HepG2 (cell line): ENCODE measurements around the gene SGCE. TPM values are rescaled to one million over a fixed set of nuclear protein-coding genes. Genes with fewer than 3 reads are reported as not detected.

Experiments
- AGO1 ChIP-seq: fragments of 200-400 bp; formaldehyde crosslinking; IDR thresholded peaks from 2 replicates; pipeline ENCODE4 v1.6.1; 2017; ENCODE audit warnings: mild to moderate bottlenecking, low read depth, low read length, moderate library complexity; ENCODE audit not compliant: poor library complexity, severe bottlenecking
- HMGXB3 ChIP-seq: sonication (generic); formaldehyde crosslinking; IDR thresholded peaks from 2 replicates; pipeline ENCODE4 v1.4.0; 2020; ENCODE audit warnings: missing genetic modification reagents, borderline replicate concordance
- HNF4A ChIP-seq: sonication (generic); formaldehyde crosslinking; IDR thresholded peaks from 2 replicates; pipeline ENCODE4 v1.4.0; 2020; ENCODE audit warnings: missing genetic modification reagents
- KLF12 ChIP-seq: sonication (generic); formaldehyde crosslinking; IDR thresholded peaks from 2 replicates; pipeline ENCODE4 v1.4.0; 2020; ENCODE audit warnings: missing genetic modification reagents, borderline replicate concordance
- MAZ ChIP-seq, 2 experiments: sonication (generic) in 1 of 2; formaldehyde crosslinking in 1 of 2; IDR thresholded peaks; 2 replicates each; pipeline versions ENCODE4 v1.5.0 to v1.6.1; 2012 to 2020; ENCODE audit warnings: low read depth in 2 of 2, mild to moderate bottlenecking in 2 of 2, borderline replicate concordance in 1 of 2, improper control_type of control experiment in 1 of 2, low read length in 1 of 2, missing genetic modification reagents in 1 of 2, moderate library complexity in 1 of 2
- NAIF1 ChIP-seq: sonication (generic); formaldehyde crosslinking; IDR thresholded peaks from 2 replicates; pipeline ENCODE4 v1.5.0; 2020; ENCODE audit warnings: mild to moderate bottlenecking, missing genetic modification reagents, borderline replicate concordance
- NPAS2 ChIP-seq: sonication (generic); formaldehyde crosslinking; IDR thresholded peaks from 2 replicates; pipeline ENCODE4 v1.8.0; 2022; ENCODE audit warnings: mild to moderate bottlenecking, missing genetic modification reagents, borderline replicate concordance
- NR1H2 ChIP-seq: sonication (generic); formaldehyde crosslinking; IDR thresholded peaks from 2 replicates; pipeline ENCODE4 v1.8.1; 2022; ENCODE audit warnings: low read depth, missing genetic modification reagents, borderline replicate concordance
- ZBTB42 ChIP-seq: sonication (generic); formaldehyde crosslinking; IDR thresholded peaks from 2 replicates; pipeline ENCODE4 v1.5.0; 2020; ENCODE audit warnings: mild to moderate bottlenecking, missing genetic modification reagents
- ZNF121 ChIP-seq: sonication (generic); formaldehyde crosslinking; IDR thresholded peaks from 2 replicates; pipeline ENCODE4 v1.5.0; 2020; ENCODE audit warnings: mild to moderate bottlenecking, missing genetic modification reagents
- ZNF407 ChIP-seq: sonication (generic); formaldehyde crosslinking; IDR thresholded peaks from one replicate; pipeline ENCODE4 v1.5.1; 2020; ENCODE audit warnings: mild to moderate bottlenecking, missing genetic modification reagents; ENCODE audit errors: not compliant biosample characterization
- ZNF800 ChIP-seq: sonication (generic); formaldehyde crosslinking; IDR thresholded peaks from 2 replicates; pipeline ENCODE4 v1.4.0; 2020; ENCODE audit warnings: missing genetic modification reagents
- ZNF883 ChIP-seq: sonication (generic); formaldehyde crosslinking; IDR thresholded peaks from 2 replicates; pipeline ENCODE4 v1.5.1; 2020; ENCODE audit warnings: mild to moderate bottlenecking, missing genetic modification reagents; ENCODE audit errors: not compliant biosample characterization
- polyA plus RNA-seq, 8 experiments: library from polyadenylated mRNA; depleted of rRNA in 3 of 8; stranded (reverse) in 7 of 8; unstranded in 1 of 8; fragments of >200 nt; fragmentation: Illumina TruSeq in 4 of 8; extraction: Trizol in 4 of 8; gene quantifications; 2 replicates each; pipeline versions ENCODE4 v1.2.1 to v1.2.3, GENCODE V29; 2011 to 2016; ENCODE audit warnings: low read depth in 4 of 8, missing spikeins in 1 of 8, mixed read lengths in 1 of 8; ENCODE audit not compliant: insufficient read depth in 1 of 8
- total RNA-seq, 5 experiments: library from RNA; depleted of rRNA; stranded (reverse); fragments of >200 nt; fragmentation: Illumina TruSeq; extraction: Trizol; gene quantifications; 2 replicates each; pipeline ENCODE4 v1.2.3, GENCODE V29; 2016; ENCODE audit warnings: low read depth in 1 of 5

SGCE gene
- total and polyA plus RNA-seq, 2 of the 13 experiments (the other 11 are each of a cell fraction or from before 2014, with no cell fraction given), result 52.3 to 71.1 TPM

GRCh38 chr7:94561841-94562514 lies 94.0 kb downstream of the SGCE start (continued):
- peak; percentile 79 for TF ChIP-seq HNF4A (CRISPR knock-in tag)
- TF ChIP-seq ZNF883 (CRISPR knock-in tag), result no peak
- peak; percentile 81; the same call in 1 of the 2 replicates for TF ChIP-seq HMGXB3 (CRISPR knock-in tag)
- TF ChIP-seq ZNF407 (CRISPR knock-in tag), result no peak
- TF ChIP-seq ZNF121 (CRISPR knock-in tag), result no peak
- peak; percentile 79 for TF ChIP-seq ZNF800 (CRISPR knock-in tag)
- no peak for TF ChIP-seq MAZ (IDR thresholded peaks at IDR 0.05; ENCODE audit: borderline replicate concordance, low read depth, low read length)
- TF ChIP-seq MAZ (CRISPR knock-in tag; IDR thresholded peaks at IDR 0.05; ENCODE audit: low read depth), result no peak
- TF ChIP-seq ZBTB42, result no peak
- TF ChIP-seq NPAS2 (CRISPR knock-in tag), result no peak
- TF ChIP-seq AGO1, result no peak
- TF ChIP-seq NR1H2 (CRISPR knock-in tag), result no peak
- TF ChIP-seq NAIF1 (CRISPR knock-in tag), result no peak
- TF ChIP-seq KLF12 (CRISPR knock-in tag), result no peak
